Measurements from ENCODE around the gene CYP24A1. TPM values are rescaled to one million over a fixed set of nuclear protein-coding genes. Genes with fewer than 3 reads are reported as not detected.
A peak's percentile ranks its signal among the peaks of the same experiment; 100 is the strongest.

The CYP24A1 gene
- total RNA-seq, 4 donors from 2014 or later: 4.8 TPM; not detected in 3

DNA sequence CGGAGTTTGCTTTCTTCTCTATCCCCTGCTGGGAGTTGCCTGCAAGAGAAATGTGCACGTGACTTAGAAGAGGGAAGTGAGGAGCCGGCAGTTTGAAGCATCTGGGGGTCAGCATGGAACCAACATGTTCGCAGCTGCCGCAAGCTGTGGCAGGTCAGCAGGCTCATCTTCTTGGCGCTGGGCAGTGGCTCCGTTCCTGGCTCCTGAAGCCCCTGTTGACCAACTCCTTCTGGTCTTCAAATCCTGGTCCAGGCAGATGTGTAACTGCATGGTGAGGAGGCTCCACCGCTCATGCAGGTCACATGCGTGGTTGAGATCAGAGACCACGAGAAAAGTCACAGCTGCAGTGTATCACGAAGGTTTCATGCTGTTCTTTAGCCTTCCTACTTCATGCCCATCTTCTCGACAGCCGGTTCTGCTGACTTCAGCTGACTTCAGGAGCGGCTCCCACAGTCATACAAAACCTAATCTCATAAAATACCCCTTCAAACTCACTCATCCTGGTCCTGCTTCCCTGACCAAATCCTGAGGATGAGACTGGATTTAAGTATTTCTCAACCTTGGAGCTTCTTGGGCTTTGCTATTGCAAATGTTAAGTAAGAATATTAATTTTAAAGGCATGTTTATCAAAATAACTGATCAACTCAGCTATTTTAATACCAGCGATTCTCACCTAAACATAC, 58.5 kb downstream of the CYP24A1 start:
- Histone ChIP-seq H3K4me1 (no peaks in the 10 kb centered on the region), H3K4me3 (no peak overlapping the region), H3K27me3 (no peaks in the 10 kb centered on the region), H3K27ac (peak overlapping the region in 1 of 2 donors; percentile 60), H3K36me3 (no peaks in the 10 kb centered on the region), H3K9me3 (no peaks in the 10 kb centered on the region)
- DNase-seq: peak; percentile 33 to 43
- intact Hi-C loops (cut with DNase I; ENCODE audit: low total_unique reads): no loop called here
- TF ChIP-seq POLR2A (IDR thresholded peaks at IDR 0.05): no peak
- TF ChIP-seq, protein P1, sequence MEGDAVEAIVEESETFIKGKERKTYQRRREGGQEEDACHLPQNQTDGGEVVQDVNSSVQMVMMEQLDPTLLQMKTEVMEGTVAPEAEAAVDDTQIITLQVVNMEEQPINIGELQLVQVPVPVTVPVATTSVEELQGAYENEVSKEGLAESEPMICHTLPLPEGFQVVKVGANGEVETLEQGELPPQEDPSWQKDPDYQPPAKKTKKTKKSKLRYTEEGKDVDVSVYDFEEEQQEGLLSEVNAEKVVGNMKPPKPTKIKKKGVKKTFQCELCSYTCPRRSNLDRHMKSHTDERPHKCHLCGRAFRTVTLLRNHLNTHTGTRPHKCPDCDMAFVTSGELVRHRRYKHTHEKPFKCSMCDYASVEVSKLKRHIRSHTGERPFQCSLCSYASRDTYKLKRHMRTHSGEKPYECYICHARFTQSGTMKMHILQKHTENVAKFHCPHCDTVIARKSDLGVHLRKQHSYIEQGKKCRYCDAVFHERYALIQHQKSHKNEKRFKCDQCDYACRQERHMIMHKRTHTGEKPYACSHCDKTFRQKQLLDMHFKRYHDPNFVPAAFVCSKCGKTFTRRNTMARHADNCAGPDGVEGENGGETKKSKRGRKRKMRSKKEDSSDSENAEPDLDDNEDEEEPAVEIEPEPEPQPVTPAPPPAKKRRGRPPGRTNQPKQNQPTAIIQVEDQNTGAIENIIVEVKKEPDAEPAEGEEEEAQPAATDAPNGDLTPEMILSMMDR (IDR thresholded peaks at IDR 0.05): no peak

DNA sequence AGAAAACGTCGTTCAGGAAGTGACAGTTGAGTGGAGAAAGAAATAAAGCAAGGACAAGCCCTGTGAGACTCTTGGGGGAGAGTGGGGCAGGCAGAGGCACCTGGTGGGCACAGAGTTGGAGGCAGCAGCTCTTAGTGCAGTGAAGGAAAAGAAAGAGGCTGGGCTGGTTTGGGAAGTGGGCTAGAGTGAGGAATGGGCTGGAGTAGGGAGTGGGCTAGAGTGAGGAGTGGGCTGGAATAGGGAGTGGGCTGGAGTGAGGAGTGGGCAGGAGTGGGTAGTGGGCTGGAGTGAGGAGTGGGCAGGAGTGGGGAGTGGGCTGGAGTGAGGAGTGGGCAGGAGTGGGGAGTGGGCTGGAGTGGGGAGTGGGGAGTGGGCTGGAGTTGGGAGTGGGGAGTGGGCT, 59.7 kb downstream of the CYP24A1 start:
- H3K4me1 ChIP-seq: no peaks in the 10 kb centered on the region
- intact Hi-C loops (cut with DNase I; ENCODE audit: low total_unique reads): no loop called here

DNA sequence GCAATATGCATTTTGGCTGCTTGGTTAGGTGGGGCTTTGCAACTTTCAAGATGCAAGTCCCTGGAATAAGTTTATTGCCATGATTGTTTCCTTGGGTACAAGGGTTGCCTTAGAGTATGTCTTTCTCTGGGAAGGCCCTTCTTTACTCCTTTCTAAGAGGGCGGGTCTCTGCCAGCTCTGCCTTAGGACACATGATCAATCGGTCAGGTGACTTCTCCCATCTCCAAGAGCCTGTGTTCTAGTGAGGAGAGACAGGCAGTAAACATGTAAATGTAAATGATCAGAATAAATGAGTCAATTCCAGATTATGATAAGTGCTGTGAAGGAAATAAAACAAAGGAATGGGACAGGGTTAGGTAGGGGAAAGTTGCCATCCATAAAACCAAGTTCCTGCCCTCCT, 60.2 kb downstream of the CYP24A1 start:
- H3K27ac ChIP-seq: no peak overlapping the region
- no peaks in the 10 kb centered on the region for H3K9me3 ChIP-seq
- intact Hi-C loops (cut with DNase I; ENCODE audit: low total_unique reads): no loop called here
- no peak for DNase-seq
- no peaks in the 10 kb centered on the region for H3K27me3 ChIP-seq
- H3K36me3 ChIP-seq: no peaks in the 10 kb centered on the region
- H3K4me3 ChIP-seq: no peak overlapping the region
- TF ChIP-seq POLR2A (IDR thresholded peaks at IDR 0.05): no peak
- TF ChIP-seq, protein P1 (IDR thresholded peaks at IDR 0.05): no peak
- no peaks in the 10 kb centered on the region for H3K4me1 ChIP-seq

More for the DNA sequence above, 59.7 kb downstream of the CYP24A1 start:
- Histone ChIP-seq H3K27me3 (no peaks in the 10 kb centered on the region), H3K27ac (no peak overlapping the region), H3K9me3 (no peaks in the 10 kb centered on the region), H3K36me3 (no peaks in the 10 kb centered on the region), H3K4me3 (no peak overlapping the region)
- no peak for DNase-seq
- TF ChIP-seq POLR2A (IDR thresholded peaks at IDR 0.05): no peak
- TF ChIP-seq, protein P1 (IDR thresholded peaks at IDR 0.05): no peak

DNA sequence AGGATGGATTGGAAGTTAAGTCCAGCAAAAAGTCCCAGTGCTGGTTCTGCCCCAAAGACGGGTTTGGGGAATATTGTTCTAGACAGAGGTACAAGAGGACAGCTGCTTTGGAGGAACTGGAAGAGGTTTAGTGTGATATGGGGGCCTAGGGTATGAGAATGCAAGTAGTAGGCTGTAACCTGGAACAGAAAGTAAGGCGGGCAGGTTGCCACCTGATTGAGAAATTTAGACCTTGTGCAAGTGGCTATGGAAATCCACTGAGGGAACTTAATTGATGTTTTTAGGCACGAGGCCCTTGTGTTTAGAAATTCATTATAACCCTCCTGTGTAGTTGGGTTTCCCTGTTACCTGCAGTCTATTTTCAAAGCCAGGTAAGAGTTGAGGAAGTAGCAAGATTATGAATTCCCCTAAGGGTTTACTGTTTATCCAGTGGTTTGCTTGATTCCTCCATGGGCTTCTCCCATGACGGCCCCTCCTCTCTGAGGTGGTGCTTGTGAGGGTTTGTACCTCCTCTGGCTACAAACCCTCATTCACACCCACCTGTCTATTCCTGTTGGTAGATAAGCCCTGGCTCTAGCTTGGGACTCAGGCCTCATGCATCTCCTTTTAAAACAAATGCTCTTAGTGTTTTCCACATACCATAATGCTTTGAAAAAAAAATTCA, 61.4 kb downstream of the CYP24A1 start:
- no peaks in the 10 kb centered on the region for H3K4me1 ChIP-seq
- H3K9me3 ChIP-seq: no peaks in the 10 kb centered on the region
- no peaks in the 10 kb centered on the region for H3K36me3 ChIP-seq
- DNase-seq: peak; percentile 36 to 41
- no peaks in the 10 kb centered on the region for H3K27me3 ChIP-seq
- no peak overlapping the region for H3K4me3 ChIP-seq
- no peak overlapping the region for H3K27ac ChIP-seq
- no peak for TF ChIP-seq POLR2A (IDR thresholded peaks at IDR 0.05)
- TF ChIP-seq, protein P1 (IDR thresholded peaks at IDR 0.05): no peak
- intact Hi-C loops (cut with DNase I; ENCODE audit: low total_unique reads): no loop called here

DNA sequence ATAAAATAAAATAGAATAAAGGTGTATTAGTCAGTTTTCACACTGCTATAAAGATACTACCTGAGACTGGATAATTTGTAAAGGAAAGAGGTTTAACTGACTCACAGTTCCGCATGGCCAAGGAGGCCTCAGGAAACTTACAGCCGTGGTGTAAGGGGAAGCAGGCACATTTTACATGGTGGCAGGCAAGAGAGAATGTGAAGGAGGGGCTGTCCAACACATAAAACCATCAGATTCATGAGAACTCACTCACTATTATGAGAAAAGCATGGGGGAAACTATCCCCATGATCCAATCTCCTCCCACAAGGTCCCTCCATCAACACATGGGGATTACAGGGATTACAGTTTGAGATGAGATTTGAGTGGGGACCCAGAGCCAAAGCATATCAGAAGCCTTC, 62.3 kb downstream of the CYP24A1 start:
- no peaks in the 10 kb centered on the region for H3K27me3 ChIP-seq
- H3K9me3 ChIP-seq: no peaks in the 10 kb centered on the region
- no peak overlapping the region for H3K4me3 ChIP-seq
- DNase-seq: no peak
- H3K4me1 ChIP-seq: no peaks in the 10 kb centered on the region
- intact Hi-C loops (cut with DNase I; ENCODE audit: low total_unique reads): no loop called here
- H3K36me3 ChIP-seq: no peaks in the 10 kb centered on the region
- no peak for TF ChIP-seq POLR2A (IDR thresholded peaks at IDR 0.05)
- TF ChIP-seq, protein P1 (IDR thresholded peaks at IDR 0.05): no peak
- H3K27ac ChIP-seq: no peak overlapping the region
